K562 (cell line): Measurements from ENCODE around the gene MXRA7. TPM values are rescaled to one million over a fixed set of nuclear protein-coding genes. Genes with fewer than 3 reads are reported as not detected.

Experiments
- CBFA2T3 ChIP-seq: fragments of 450-650 bp; IDR thresholded peaks from 2 replicates; pipeline ENCODE4 v1.6.1; 2017
- ETV5 ChIP-seq: sonication (generic); formaldehyde crosslinking; IDR thresholded peaks from 2 replicates; pipeline ENCODE4 v1.4.0; 2020; ENCODE audit warnings: low read depth, mild to moderate bottlenecking, missing genetic modification reagents
- HDAC1 ChIP-seq, 2 experiments: fragments of 450-650 bp; IDR thresholded peaks; 2 replicates each; pipeline ENCODE4 v1.6.1; 2016 to 2017; ENCODE audit warnings: inconsistent platforms in 1 of 2, mild to moderate bottlenecking in 1 of 2, moderate library complexity in 1 of 2
- RBM15 ChIP-seq: fragments of 200-400 bp; formaldehyde crosslinking; IDR thresholded peaks from 2 replicates; pipeline ENCODE4 v1.6.1; 2018; ENCODE audit warnings: mild to moderate bottlenecking, low read length, moderate library complexity; ENCODE audit not compliant: insufficient read depth
- SUPT5H ChIP-seq: fragments of 450-650 bp; IDR thresholded peaks from 2 replicates; pipeline ENCODE4 v1.6.1; 2016
- TGIF2 ChIP-seq: sonication (generic); formaldehyde crosslinking; IDR thresholded peaks from 2 replicates; pipeline ENCODE4 v1.8.1; 2022; ENCODE audit warnings: mild to moderate bottlenecking, missing genetic modification reagents, moderate library complexity
- ZBED1 ChIP-seq: IDR thresholded peaks from 2 replicates; pipeline ENCODE4 v1.6.1; 2014
- ZBTB34 ChIP-seq: fragments of 250-450 bp; sonication (Bioruptor Pico); IDR thresholded peaks from 2 replicates; pipeline ENCODE4 v1.8.0; 2021; ENCODE audit warnings: mild to moderate bottlenecking, moderate library complexity
- polyA plus RNA-seq, 8 experiments: library from polyadenylated mRNA; depleted of rRNA in 4 of 8; stranded (reverse) in 5 of 8; unstranded in 3 of 8; fragments of >200 nt; fragmentation: Nextera tagmentation in 2 of 8; fragmentation: Illumina TruSeq in 1 of 8; extraction: Ambion mirVana in 2 of 8; extraction: Trizol in 1 of 8; gene quantifications; 2 replicates each; pipeline versions ENCODE4 v1.2.1 to v1.2.3, GENCODE V29; 2011 to 2014; ENCODE audit warnings: inconsistent platforms in 1 of 8, missing spikeins in 1 of 8
- total RNA-seq, 7 experiments: library from RNA; depleted of rRNA in 6 of 7; stranded (reverse); fragments of >200 nt in 6 of 7; fragmentation: Illumina TruSeq in 2 of 7; extraction: Trizol in 2 of 7; gene quantifications; 2 replicates each; pipeline versions ENCODE4 v1.2.1 to v1.2.3, GENCODE V29; 2011 to 2021; ENCODE audit warnings: low replicate concordance in 1 of 7
- TF ChIP-seq, protein P1 (sequence below): fragments of 450-650 bp; IDR thresholded peaks from 2 replicates; pipeline ENCODE4 v1.6.1; 2016; ENCODE audit warnings: mild to moderate bottlenecking, moderate library complexity
- TF ChIP-seq, protein P2 (sequence below): sonication (generic); formaldehyde crosslinking; IDR thresholded peaks from 2 replicates; pipeline ENCODE4 v1.8.0; 2022; ENCODE audit warnings: missing genetic modification reagents, mild to moderate bottlenecking, moderate library complexity, borderline replicate concordance
- TF ChIP-seq, protein P3 (sequence below): sonication (generic); formaldehyde crosslinking; IDR thresholded peaks from 2 replicates; pipeline ENCODE4 v1.8.1; 2023; ENCODE audit warnings: mild to moderate bottlenecking, missing genetic modification reagents

MXRA7 gene
- total and polyA plus RNA-seq, 9 of the 15 experiments (the other 6 are each of a cell fraction or from before 2014, with no cell fraction given), result 2.6 to 38.4 (median 14.3) TPM

- TF ChIP-seq ZBTB34 (CRISPR knock-in tag) (no peak), CBFA2T3 (0 out of 2 replicates have a peak, but pooled peaks have one; percentile 4), SUPT5H (no peak), ZBED1 (no peak), RBM15 (no peak), HDAC1 (IDR thresholded peaks at IDR 0.05) (no peak), TGIF2 (CRISPR knock-in tag) (no peak), ETV5 (CRISPR knock-in tag) (no peak)
- TF ChIP-seq, protein P1, sequence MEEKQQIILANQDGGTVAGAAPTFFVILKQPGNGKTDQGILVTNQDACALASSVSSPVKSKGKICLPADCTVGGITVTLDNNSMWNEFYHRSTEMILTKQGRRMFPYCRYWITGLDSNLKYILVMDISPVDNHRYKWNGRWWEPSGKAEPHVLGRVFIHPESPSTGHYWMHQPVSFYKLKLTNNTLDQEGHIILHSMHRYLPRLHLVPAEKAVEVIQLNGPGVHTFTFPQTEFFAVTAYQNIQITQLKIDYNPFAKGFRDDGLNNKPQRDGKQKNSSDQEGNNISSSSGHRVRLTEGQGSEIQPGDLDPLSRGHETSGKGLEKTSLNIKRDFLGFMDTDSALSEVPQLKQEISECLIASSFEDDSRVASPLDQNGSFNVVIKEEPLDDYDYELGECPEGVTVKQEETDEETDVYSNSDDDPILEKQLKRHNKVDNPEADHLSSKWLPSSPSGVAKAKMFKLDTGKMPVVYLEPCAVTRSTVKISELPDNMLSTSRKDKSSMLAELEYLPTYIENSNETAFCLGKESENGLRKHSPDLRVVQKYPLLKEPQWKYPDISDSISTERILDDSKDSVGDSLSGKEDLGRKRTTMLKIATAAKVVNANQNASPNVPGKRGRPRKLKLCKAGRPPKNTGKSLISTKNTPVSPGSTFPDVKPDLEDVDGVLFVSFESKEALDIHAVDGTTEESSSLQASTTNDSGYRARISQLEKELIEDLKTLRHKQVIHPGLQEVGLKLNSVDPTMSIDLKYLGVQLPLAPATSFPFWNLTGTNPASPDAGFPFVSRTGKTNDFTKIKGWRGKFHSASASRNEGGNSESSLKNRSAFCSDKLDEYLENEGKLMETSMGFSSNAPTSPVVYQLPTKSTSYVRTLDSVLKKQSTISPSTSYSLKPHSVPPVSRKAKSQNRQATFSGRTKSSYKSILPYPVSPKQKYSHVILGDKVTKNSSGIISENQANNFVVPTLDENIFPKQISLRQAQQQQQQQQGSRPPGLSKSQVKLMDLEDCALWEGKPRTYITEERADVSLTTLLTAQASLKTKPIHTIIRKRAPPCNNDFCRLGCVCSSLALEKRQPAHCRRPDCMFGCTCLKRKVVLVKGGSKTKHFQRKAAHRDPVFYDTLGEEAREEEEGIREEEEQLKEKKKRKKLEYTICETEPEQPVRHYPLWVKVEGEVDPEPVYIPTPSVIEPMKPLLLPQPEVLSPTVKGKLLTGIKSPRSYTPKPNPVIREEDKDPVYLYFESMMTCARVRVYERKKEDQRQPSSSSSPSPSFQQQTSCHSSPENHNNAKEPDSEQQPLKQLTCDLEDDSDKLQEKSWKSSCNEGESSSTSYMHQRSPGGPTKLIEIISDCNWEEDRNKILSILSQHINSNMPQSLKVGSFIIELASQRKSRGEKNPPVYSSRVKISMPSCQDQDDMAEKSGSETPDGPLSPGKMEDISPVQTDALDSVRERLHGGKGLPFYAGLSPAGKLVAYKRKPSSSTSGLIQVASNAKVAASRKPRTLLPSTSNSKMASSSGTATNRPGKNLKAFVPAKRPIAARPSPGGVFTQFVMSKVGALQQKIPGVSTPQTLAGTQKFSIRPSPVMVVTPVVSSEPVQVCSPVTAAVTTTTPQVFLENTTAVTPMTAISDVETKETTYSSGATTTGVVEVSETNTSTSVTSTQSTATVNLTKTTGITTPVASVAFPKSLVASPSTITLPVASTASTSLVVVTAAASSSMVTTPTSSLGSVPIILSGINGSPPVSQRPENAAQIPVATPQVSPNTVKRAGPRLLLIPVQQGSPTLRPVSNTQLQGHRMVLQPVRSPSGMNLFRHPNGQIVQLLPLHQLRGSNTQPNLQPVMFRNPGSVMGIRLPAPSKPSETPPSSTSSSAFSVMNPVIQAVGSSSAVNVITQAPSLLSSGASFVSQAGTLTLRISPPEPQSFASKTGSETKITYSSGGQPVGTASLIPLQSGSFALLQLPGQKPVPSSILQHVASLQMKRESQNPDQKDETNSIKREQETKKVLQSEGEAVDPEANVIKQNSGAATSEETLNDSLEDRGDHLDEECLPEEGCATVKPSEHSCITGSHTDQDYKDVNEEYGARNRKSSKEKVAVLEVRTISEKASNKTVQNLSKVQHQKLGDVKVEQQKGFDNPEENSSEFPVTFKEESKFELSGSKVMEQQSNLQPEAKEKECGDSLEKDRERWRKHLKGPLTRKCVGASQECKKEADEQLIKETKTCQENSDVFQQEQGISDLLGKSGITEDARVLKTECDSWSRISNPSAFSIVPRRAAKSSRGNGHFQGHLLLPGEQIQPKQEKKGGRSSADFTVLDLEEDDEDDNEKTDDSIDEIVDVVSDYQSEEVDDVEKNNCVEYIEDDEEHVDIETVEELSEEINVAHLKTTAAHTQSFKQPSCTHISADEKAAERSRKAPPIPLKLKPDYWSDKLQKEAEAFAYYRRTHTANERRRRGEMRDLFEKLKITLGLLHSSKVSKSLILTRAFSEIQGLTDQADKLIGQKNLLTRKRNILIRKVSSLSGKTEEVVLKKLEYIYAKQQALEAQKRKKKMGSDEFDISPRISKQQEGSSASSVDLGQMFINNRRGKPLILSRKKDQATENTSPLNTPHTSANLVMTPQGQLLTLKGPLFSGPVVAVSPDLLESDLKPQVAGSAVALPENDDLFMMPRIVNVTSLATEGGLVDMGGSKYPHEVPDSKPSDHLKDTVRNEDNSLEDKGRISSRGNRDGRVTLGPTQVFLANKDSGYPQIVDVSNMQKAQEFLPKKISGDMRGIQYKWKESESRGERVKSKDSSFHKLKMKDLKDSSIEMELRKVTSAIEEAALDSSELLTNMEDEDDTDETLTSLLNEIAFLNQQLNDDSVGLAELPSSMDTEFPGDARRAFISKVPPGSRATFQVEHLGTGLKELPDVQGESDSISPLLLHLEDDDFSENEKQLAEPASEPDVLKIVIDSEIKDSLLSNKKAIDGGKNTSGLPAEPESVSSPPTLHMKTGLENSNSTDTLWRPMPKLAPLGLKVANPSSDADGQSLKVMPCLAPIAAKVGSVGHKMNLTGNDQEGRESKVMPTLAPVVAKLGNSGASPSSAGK, result no peak
- TF ChIP-seq, protein P2, sequence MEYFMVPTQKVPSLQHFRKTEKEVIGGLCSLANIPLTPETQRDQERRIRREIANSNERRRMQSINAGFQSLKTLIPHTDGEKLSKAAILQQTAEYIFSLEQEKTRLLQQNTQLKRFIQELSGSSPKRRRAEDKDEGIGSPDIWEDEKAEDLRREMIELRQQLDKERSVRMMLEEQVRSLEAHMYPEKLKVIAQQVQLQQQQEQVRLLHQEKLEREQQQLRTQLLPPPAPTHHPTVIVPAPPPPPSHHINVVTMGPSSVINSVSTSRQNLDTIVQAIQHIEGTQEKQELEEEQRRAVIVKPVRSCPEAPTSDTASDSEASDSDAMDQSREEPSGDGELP (CRISPR knock-in tag), result peak; percentile 48; the same call in 1 of the 2 replicates
- TF ChIP-seq, protein P3, sequence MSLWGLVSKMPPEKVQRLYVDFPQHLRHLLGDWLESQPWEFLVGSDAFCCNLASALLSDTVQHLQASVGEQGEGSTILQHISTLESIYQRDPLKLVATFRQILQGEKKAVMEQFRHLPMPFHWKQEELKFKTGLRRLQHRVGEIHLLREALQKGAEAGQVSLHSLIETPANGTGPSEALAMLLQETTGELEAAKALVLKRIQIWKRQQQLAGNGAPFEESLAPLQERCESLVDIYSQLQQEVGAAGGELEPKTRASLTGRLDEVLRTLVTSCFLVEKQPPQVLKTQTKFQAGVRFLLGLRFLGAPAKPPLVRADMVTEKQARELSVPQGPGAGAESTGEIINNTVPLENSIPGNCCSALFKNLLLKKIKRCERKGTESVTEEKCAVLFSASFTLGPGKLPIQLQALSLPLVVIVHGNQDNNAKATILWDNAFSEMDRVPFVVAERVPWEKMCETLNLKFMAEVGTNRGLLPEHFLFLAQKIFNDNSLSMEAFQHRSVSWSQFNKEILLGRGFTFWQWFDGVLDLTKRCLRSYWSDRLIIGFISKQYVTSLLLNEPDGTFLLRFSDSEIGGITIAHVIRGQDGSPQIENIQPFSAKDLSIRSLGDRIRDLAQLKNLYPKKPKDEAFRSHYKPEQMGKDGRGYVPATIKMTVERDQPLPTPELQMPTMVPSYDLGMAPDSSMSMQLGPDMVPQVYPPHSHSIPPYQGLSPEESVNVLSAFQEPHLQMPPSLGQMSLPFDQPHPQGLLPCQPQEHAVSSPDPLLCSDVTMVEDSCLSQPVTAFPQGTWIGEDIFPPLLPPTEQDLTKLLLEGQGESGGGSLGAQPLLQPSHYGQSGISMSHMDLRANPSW (CRISPR knock-in tag), result no peak
These were observed 2.6 kb downstream of the MXRA7 start (continued) for GRCh38 chr17:76707985-76708807.
